GM18517 (cell line): ENCODE data around the gene CAV2.

ENCODE experiments used
- ATAC-seq: cut with Tn5 transposase; IDR thresholded peaks from one replicate; pipeline ENCODE4 v1.9.1; 2021; ENCODE audit warnings: mild to moderate bottlenecking, moderate library complexity; ENCODE audit not compliant: unreplicated experiment

Gene CAV2

DNA sequence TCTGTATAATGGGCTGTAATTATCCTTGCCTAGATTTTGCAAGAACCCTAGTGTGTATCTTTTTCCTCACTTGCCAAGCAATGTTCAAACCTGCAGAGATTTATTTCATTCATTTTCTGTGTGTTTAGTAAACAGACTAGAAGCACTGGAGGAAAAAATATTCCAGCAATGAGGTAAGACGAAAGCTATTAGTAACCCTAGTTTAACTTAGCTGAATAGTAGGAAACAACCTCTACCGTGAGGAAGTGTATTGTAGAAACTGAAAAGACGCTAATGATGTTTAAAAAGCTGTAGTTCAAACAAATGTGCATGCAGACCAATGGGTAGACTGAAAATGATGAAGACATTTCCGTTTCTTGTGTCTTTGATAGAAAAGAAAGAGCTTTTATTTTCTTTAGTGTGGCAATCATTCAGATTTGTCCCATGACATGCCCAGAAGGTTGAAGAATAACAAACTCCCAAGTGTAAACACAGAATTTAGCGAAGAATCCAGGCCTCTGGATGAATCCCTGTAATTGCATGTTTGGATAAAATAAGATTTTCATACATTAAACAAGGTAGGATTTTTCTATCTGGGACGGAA is 46.0 kb downstream of the CAV2 start:
- ATAC-seq, result no peak

DNA sequence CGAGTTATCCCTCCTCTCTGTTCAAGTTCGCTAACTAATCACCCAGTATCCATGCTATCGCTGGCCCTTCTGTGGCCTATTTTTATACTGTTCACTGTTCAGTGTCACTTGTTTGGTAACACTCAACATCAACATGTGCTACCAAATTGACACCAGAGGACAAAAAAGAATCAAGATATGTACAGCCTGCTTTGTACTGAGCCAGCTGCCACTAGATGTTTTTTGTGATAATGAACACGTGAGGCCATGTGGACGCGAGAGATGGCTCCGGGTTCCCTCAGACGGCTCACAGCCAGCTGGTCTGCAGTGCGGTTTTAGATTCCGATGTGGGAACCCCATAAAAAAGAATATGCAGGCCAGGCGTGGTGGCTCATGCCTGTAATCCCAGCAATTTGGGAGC is 46.5 kb downstream of the CAV2 start:
- ATAC-seq, result no peak

GRCh38 chr7:116546916-116547315 is 47.4 kb downstream of the CAV2 start:
- ATAC-seq, result no peak

GRCh38 chr7:116547347-116547746 is 47.8 kb downstream of the CAV2 start:
- ATAC-seq, result no peak

DNA sequence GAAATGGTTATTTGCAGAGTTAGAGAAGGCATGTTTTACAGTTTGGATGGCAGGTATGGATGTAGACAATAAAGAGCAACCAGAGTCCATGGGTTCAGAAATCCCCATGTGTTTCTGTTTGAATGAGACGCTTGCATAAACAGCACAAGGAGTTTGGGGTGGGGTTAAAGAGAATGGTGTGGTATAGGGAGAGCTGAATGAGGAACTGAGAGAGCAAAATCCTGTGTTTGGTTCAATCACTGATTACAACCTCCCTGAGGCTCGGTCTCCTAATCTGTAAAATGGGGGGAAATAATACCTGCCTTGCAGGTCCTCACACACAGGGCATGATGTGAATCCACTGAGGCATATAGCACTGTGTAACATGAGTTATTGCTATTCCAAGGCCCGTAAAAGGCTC is 49.0 kb downstream of the CAV2 start:
- peak; percentile 80 for ATAC-seq

GRCh38 chr7:116549370-116549769 is 49.8 kb downstream of the CAV2 start:
- no peak for ATAC-seq

DNA sequence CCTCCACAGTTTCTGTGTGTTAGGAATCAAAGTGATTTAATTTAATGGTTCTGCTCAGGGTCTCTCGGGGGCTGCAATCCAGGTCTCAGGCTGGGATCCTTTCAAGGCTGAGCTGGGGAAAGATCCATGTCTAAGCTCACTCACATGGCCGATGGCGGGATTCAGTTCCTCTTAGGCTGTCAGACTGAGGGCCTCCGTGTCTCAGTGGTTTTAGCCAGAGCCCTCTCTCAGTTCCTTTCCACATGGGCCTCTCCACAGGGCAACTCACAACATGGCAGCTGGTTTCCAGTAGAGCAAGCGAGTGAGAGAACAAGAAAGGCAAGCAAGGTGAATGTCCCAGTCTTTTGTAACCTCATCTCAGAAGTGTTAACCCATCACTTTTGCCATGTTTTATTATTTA is 52.2 kb downstream of the CAV2 start:
- ATAC-seq, result no peak

DNA sequence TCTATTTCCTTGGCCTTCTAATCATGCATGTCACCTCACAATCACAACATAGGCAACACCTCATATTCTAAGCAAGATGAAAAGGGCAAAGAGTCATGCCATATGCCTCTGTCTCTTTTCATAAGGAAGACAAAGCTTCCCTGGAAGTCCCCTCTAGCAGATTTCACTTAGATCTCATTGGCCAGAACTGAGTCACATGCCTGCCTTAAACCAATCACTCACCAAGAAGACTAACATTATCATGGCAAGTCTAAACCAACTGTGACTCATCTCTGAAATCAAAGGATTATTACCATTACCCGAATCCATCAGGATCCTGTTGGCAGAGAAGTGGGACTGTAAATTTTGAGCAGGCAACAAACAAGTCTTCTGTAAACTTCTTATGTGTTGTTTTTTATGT is 53.1 kb downstream of the CAV2 start:
- ATAC-seq, result no peak

GRCh38 chr7:116553168-116553964 is 53.8 kb downstream of the CAV2 start:
- no peak for ATAC-seq

DNA sequence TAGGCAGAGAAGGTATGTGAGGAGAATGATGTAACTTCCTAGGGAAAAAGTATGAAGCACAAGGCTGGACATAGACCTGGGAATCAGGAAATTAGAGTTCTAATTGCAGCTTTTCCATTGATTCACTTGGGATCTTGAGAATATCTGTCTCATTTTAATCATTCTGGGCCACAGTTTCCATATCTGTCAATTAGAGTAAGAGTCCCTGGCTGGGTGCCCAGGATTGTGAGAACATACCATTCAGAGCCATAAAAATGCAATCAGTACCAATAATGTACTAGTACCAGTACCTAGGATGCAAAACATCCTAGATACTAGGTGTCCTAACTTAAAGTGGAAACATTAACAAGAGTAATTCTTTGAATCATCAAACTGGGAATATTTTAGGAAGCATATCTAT is 54.9 kb downstream of the CAV2 start:
- no peak for ATAC-seq

GRCh38 chr7:116554911-116555310 is 55.4 kb downstream of the CAV2 start:
- no peak for ATAC-seq

DNA sequence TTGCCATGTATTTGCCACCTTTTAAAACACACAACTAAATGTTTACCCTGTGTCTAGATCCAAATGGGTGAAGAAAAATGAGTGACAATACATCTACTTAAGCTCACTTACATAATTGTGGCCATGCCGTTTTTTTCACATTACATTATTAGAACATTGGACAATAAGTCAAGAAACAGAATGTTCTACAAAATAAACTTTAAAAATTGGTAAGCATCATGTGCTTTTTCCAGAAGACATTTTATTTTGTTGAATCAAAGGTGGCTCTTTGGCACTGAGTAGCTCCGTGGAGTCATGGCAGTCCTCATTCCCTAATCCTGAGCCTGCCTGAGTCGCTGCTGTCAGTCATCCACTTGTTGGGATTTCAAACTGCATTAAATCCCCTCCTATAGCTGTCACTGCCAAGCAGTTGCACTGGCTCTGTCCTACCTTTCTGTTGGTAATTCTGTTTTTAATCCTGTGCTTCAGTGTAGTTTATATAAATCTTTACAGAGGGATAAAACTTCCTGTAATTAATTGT is 57.6 kb downstream of the CAV2 start:
- ATAC-seq, result no peak

DNA sequence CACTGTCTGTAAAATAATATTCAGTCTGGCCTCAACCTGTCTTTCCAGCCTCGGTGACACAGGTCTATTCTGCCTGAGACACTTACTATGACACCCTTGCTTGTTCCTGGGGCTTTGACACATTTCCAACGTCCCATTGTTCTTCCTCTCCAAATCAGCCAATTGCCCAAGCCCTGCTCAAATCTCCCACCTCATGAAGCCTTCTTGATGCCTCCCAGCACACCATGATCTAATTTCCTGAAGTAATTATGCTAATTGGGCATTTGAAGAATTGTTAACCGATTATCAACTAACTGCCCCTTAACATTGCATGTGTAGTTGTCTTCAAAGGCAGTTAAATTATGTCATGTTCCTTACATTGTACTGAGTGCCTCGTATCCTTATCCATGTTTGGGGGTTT is 58.4 kb downstream of the CAV2 start:
- ATAC-seq, result no peak
